ENCODE data around the gene ALDH1L1.

- TF ChIP-seq SP1 (IDR thresholded peaks at IDR 0.05; ENCODE audit: low read depth, low read length) (no peak), TAF1 (IDR thresholded peaks at IDR 0.05; ENCODE audit: low read depth, low read length) (no peak), CTCF (IDR thresholded peaks at IDR 0.05; ENCODE audit: control extremely low read depth in 1 of 3, insufficient read depth in 1 of 3, low read depth in 1 of 3, low read length in 3 of 3) (no peak), POLR2A (IDR thresholded peaks at IDR 0.05; ENCODE audit: control extremely low read depth in 1 of 2, low read depth in 2 of 2, low read length in 2 of 2) (no peak), RBBP5 (IDR thresholded peaks at IDR 0.05; ENCODE audit: borderline replicate concordance, low read depth, low read length) (no peak), YY1 (IDR thresholded peaks at IDR 0.05; ENCODE audit: low read depth, low read length) (no peak), SP2 (IDR thresholded peaks at IDR 0.05; ENCODE audit: low read length) (no peak), POLR2AphosphoS5 (IDR thresholded peaks at IDR 0.05; ENCODE audit: low read depth, low read length) (no peak), RAD21 (IDR thresholded peaks at IDR 0.05 in 1 of 2, conservative IDR thresholded peaks at IDR 0.05 in 1 of 2; ENCODE audit: low read depth in 2 of 2, low read length in 2 of 2) (no peak), EZH2 (IDR thresholded peaks at IDR 0.05; ENCODE audit: low read depth, low read length, severe bottlenecking) (no peak), TEAD4 (IDR thresholded peaks at IDR 0.05; ENCODE audit: low read depth, low read length) (no peak), MAX (IDR thresholded peaks at IDR 0.05) (no peak), CEBPB (IDR thresholded peaks at IDR 0.05; ENCODE audit: low read depth, low read length) (no peak), SIN3A (conservative IDR thresholded peaks at IDR 0.05 in 1 of 2, IDR thresholded peaks at IDR 0.05 in 1 of 2; ENCODE audit: low read depth in 1 of 2, low read length in 2 of 2) (no peak)
Observed at GRCh38 chr3:126205717-126206655, 25.6 kb upstream of the ALDH1L1 start.
